H9 (cell line): ENCODE measurements around the gene FXYD2. TPM values are rescaled to one million over a fixed set of nuclear protein-coding genes. Genes with fewer than 3 reads are reported as not detected.
"Not testable (repeated sequence)": the region's sequence is repeated elsewhere in the genome, so short reads cannot be mapped to it uniquely, and the experiment has no call there.

Experiments
- DNase-seq: peaks from one replicate; pipeline ENCODE4 v3.0.0-alpha.2; 2017
- H2AFZ ChIP-seq: one replicate; pipeline ENCODE4 v1.6.1; 2013; ENCODE audit warnings: mild to moderate bottlenecking, low read length, control low read depth, moderate library complexity
- H2AK5ac ChIP-seq: 2 replicates; pipeline ENCODE4 v1.6.1; 2013; ENCODE audit warnings: low read length, control low read depth, mixed read lengths; ENCODE audit not compliant: insufficient read length
- H2BK120ac ChIP-seq: one replicate; pipeline ENCODE4 v1.6.1; 2013; ENCODE audit warnings: low read depth, mild to moderate bottlenecking, low read length, control low read depth, inconsistent platforms; ENCODE audit not compliant: poor library complexity, severe bottlenecking
- H2BK12ac ChIP-seq: 2 replicates; pipeline ENCODE4 v1.6.1; 2013; ENCODE audit warnings: low read length, control low read depth, mixed read lengths, low read depth; ENCODE audit not compliant: insufficient read length
- H2BK15ac ChIP-seq: 2 replicates; pipeline ENCODE4 v1.6.1; 2013; ENCODE audit warnings: low read depth, low read length, control low read depth
- H2BK20ac ChIP-seq: one replicate; pipeline ENCODE4 v1.6.1; 2013; ENCODE audit warnings: low read depth, mild to moderate bottlenecking, low read length, control low read depth, inconsistent platforms; ENCODE audit not compliant: poor library complexity, severe bottlenecking
- H2BK5ac ChIP-seq: 2 replicates; pipeline ENCODE4 v1.6.1; 2013; ENCODE audit warnings: low read length, control low read depth, mixed read lengths; ENCODE audit not compliant: insufficient read length
- H3K14ac ChIP-seq: 2 replicates; pipeline ENCODE4 v1.6.1; 2013; ENCODE audit warnings: low read length, control low read depth; ENCODE audit not compliant: insufficient read depth
- H3K18ac ChIP-seq: 2 replicates; pipeline ENCODE4 v1.6.1; 2013; ENCODE audit warnings: low read depth, mild to moderate bottlenecking, mixed read lengths, low read length, control low read depth; ENCODE audit not compliant: insufficient read length
- H3K23ac ChIP-seq: 2 replicates; pipeline ENCODE4 v1.6.1; 2013; ENCODE audit warnings: low read length, control low read depth, mixed read lengths, low read depth; ENCODE audit not compliant: insufficient read length
- H3K23me2 ChIP-seq: 2 replicates; pipeline ENCODE4 v1.6.1; 2013; ENCODE audit warnings: low read depth, mild to moderate bottlenecking, mixed read lengths, low read length, control low read depth; ENCODE audit not compliant: insufficient read length, poor library complexity, severe bottlenecking
- H3K27ac ChIP-seq: 2 replicates; pipeline ENCODE4 v1.5.1; 2013; ENCODE audit warnings: low read length, control low read depth, mixed read lengths, low read depth; ENCODE audit not compliant: insufficient read length
- H3K27me3 ChIP-seq: 2 replicates; pipeline ENCODE4 v1.6.1; 2013; ENCODE audit warnings: low read length, control low read depth, inconsistent platforms; ENCODE audit not compliant: insufficient read depth
- H3K4ac ChIP-seq: 2 replicates; pipeline ENCODE4 v1.6.1; 2013; ENCODE audit warnings: low read depth, mild to moderate bottlenecking, control low read depth, inconsistent platforms, low read length, moderate library complexity
- H3K4me1 ChIP-seq: 2 replicates; pipeline ENCODE4 v1.6.1; 2013; ENCODE audit warnings: low read length, control low read depth, inconsistent platforms; ENCODE audit not compliant: insufficient read depth
- H3K4me2 ChIP-seq: 2 replicates; pipeline ENCODE4 v1.6.1; 2013; ENCODE audit warnings: low read length, control low read depth, mixed read lengths; ENCODE audit not compliant: insufficient read length, insufficient read depth
- H3K56ac ChIP-seq: 2 replicates; pipeline ENCODE4 v1.6.1; 2013; ENCODE audit warnings: low read depth, mild to moderate bottlenecking, mixed read lengths, low read length, control low read depth; ENCODE audit not compliant: insufficient read length
- H3K79me1 ChIP-seq: 2 replicates; pipeline ENCODE4 v1.6.1; 2013; ENCODE audit warnings: low read depth, mild to moderate bottlenecking, moderate library complexity, low read length, control low read depth, inconsistent platforms; ENCODE audit not compliant: insufficient read depth, poor library complexity, severe bottlenecking
- H3K79me2 ChIP-seq: 2 replicates; pipeline ENCODE4 v1.6.1; 2013; ENCODE audit warnings: low read length, control low read depth, inconsistent platforms; ENCODE audit not compliant: insufficient read depth
- H3K9ac ChIP-seq: 2 replicates; pipeline ENCODE4 v1.6.1; 2013; ENCODE audit warnings: low read length, control low read depth, mixed read lengths; ENCODE audit not compliant: insufficient read length; ENCODE audit errors: extremely low read depth
- H3K9me3 ChIP-seq: one replicate; pipeline ENCODE4 v1.6.1; 2013; ENCODE audit warnings: low read depth, low read length, inconsistent platforms; ENCODE audit not compliant: control insufficient read depth
- H3T11ph ChIP-seq: one replicate; pipeline ENCODE4 v1.6.1; 2013; ENCODE audit warnings: mild to moderate bottlenecking, low read length, control low read depth, inconsistent platforms
- H4K20me1 ChIP-seq: one replicate; pipeline ENCODE4 v1.6.1; 2013; ENCODE audit not compliant: control insufficient read depth, insufficient read length, insufficient read depth
- H4K5ac ChIP-seq: 2 replicates; pipeline ENCODE4 v1.6.1; 2013; ENCODE audit warnings: low read depth, mild to moderate bottlenecking, mixed read lengths, low read length, control low read depth; ENCODE audit not compliant: insufficient read length
- H4K8ac ChIP-seq: replicated peaks from 2 replicates; pipeline ENCODE4 v1.6.1; 2013; ENCODE audit warnings: low read length, control low read depth, mixed read lengths, low read depth; ENCODE audit not compliant: insufficient read length
- H4K91ac ChIP-seq: 2 replicates; pipeline ENCODE4 v1.6.1; 2013; ENCODE audit warnings: low read depth, mild to moderate bottlenecking, moderate library complexity, mixed read lengths, low read length, control low read depth; ENCODE audit not compliant: insufficient read length
- H3K27ac Mint-ChIP-seq, 3 experiments: 2 replicates in 2 of 3; 3 replicates in 1 of 3; pipeline ENCODE4 v1.8.0; 2020 to 2021; ENCODE audit warnings: mixed read lengths in 3 of 3, mild to moderate bottlenecking in 1 of 3, moderate library complexity in 1 of 3
- H3K27me3 Mint-ChIP-seq: 2 replicates; pipeline ENCODE4 v1.8.0; 2021; ENCODE audit warnings: low read depth, mild to moderate bottlenecking, moderate library complexity, mixed read lengths
- H3K36me3 Mint-ChIP-seq, 3 experiments: 2 replicates in 2 of 3; 3 replicates in 1 of 3; pipeline ENCODE4 v1.8.0; 2020 to 2021; ENCODE audit warnings: low read depth in 3 of 3, mixed read lengths in 3 of 3; ENCODE audit not compliant: insufficient read depth in 1 of 3
- H3K4me1 Mint-ChIP-seq, 2 experiments: 2 replicates each; pipeline ENCODE4 v1.8.0; 2020; ENCODE audit warnings: mixed read lengths in 2 of 2
- H3K4me3 Mint-ChIP-seq, 2 experiments: 2 replicates in 1 of 2; 3 replicates in 1 of 2; pipeline ENCODE4 v1.8.0; 2020 to 2021; ENCODE audit warnings: mild to moderate bottlenecking in 2 of 2, mixed read lengths in 2 of 2, moderate library complexity in 1 of 2
- H3K9me3 Mint-ChIP-seq, 2 experiments: 2 replicates in 1 of 2; 3 replicates in 1 of 2; pipeline ENCODE4 v1.8.0; 2020; ENCODE audit warnings: mild to moderate bottlenecking in 2 of 2, mixed read lengths in 2 of 2, moderate library complexity in 1 of 2
- CTCF ChIP-seq: fragments of 200-600 bp; sonication (generic); conservative IDR thresholded peaks from 3 replicates; pipeline ENCODE4 v1.8.0; 2021; ENCODE audit warnings: antibody characterized with exemption, mild to moderate bottlenecking
- WGBS: extraction: QIAGEN DNeasy Blood & Tissue Kit; methylation state at CpG from one replicate; pipeline ENCODE4 v1.1.7; 2013; ENCODE audit warnings: missing lambda C conversion rate, low lambda C conversion rate, mixed read lengths; ENCODE audit not compliant: insufficient read length; ENCODE audit errors: extremely low coverage; 5-methylcytosine and 5-hydroxymethylcytosine counted together
- total RNA-seq: library from RNA; stranded (reverse); gene quantifications from 2 replicates; pipeline ENCODE4 v1.2.1, GENCODE V29; 2021

FXYD2 gene
- total RNA-seq, 1 experiment from 2014 or later: 0.79 TPM

- H3K27me3 Mint-ChIP-seq: peaks cover 13% of the 10 kb centered on the region
- H3K9me3 ChIP-seq: no peaks in the 10 kb centered on the region
- H2BK5ac ChIP-seq: no peak overlapping the region
- no peak overlapping the region for H3K4me2 ChIP-seq
- H4K20me1 ChIP-seq: no peaks in the 10 kb centered on the region
- DNase-seq: no peak
- H2BK15ac ChIP-seq: no peak overlapping the region
- H3K4me1 ChIP-seq: no peaks in the 10 kb centered on the region
- peaks cover 3% of the 10 kb centered on the region for H3K23me2 ChIP-seq
- no peak overlapping the region for H3K4me3 Mint-ChIP-seq
- no peaks in the 10 kb centered on the region; a peak in 1 of 5 replicates for H3K9me3 Mint-ChIP-seq
- H3K9ac ChIP-seq: no peak overlapping the region
- no peak overlapping the region for H3K14ac ChIP-seq
- no peak overlapping the region for H2BK20ac ChIP-seq
- H3K36me3 Mint-ChIP-seq: no peaks in the 10 kb centered on the region
- WGBS: no CpG with 5 or more reads among the region's 7 CpGs
- no peak overlapping the region for H2AK5ac ChIP-seq
- H3T11ph ChIP-seq: no peak overlapping the region
- H3K4me1 Mint-ChIP-seq: peaks cover 53 to 64% of the 10 kb centered on the region in 2 experiments
- no peak overlapping the region for H3K56ac ChIP-seq
- H3K27ac Mint-ChIP-seq: no peak overlapping the region; a peak in 1 of 7 replicates
- no peak overlapping the region for H3K27ac ChIP-seq
- no peak overlapping the region for H4K5ac ChIP-seq
- H3K79me1 ChIP-seq: no peaks in the 10 kb centered on the region
- H2BK12ac ChIP-seq: no peak overlapping the region
- no peak overlapping the region for H2BK120ac ChIP-seq
- H2AFZ ChIP-seq: no peak overlapping the region
- H3K18ac ChIP-seq: no peak overlapping the region
- no peaks in the 10 kb centered on the region for H3K79me2 ChIP-seq
- TF ChIP-seq CTCF: no peak
- no peak overlapping the region for H3K23ac ChIP-seq
- H3K27me3 ChIP-seq: no peaks in the 10 kb centered on the region
- H3K4ac ChIP-seq: no peak overlapping the region
- no peak overlapping the region for H4K91ac ChIP-seq
- no peak overlapping the region for H4K8ac ChIP-seq
These were observed 10.3 kb downstream of the FXYD2 start for GRCh38 chr11:117814204-117814765.

GRCh38 chr11:117810056-117810451, 14.5 kb downstream of the FXYD2 start:
- not testable (repeated sequence) for H3K79me1 ChIP-seq, H3K9me3 Mint-ChIP-seq, H3K27me3 ChIP-seq, H3K79me2 ChIP-seq, H3K36me3 Mint-ChIP-seq, H2AFZ ChIP-seq, H2AK5ac ChIP-seq, H3K27ac Mint-ChIP-seq, H3K9me3 ChIP-seq, DNase-seq, H4K91ac ChIP-seq, H2BK12ac ChIP-seq, H2BK15ac ChIP-seq, H3K18ac ChIP-seq, H3K14ac ChIP-seq, H3K27ac ChIP-seq, H3K56ac ChIP-seq, H3K4ac ChIP-seq, H2BK5ac ChIP-seq, H2BK20ac ChIP-seq, H3K23me2 ChIP-seq, H3K9ac ChIP-seq, H4K20me1 ChIP-seq, H2BK120ac ChIP-seq, H3K4me1 ChIP-seq, H4K5ac ChIP-seq, H3K4me2 ChIP-seq, H3T11ph ChIP-seq, H3K23ac ChIP-seq, H4K8ac ChIP-seq
- Mint-ChIP-seq H3K4me3 (peak overlapping the region in 1 of 2 experiments; percentile 4; a peak in 2 of 5 replicates), H3K4me1 (peaks cover 25 to 37% of the 10 kb centered on the region in 2 experiments), H3K27me3 (peaks cover 37% of the 10 kb centered on the region)
- 100% methylated on average over 2 of the region's 12 CpGs for WGBS
